B cell (primary cell): ENCODE data around the gene CHTF18. TPM values are rescaled to one million over a fixed set of nuclear protein-coding genes. Genes with fewer than 3 reads are reported as not detected.

Experiments used
- ATAC-seq: fragments of 200-7000 bp; cut with Tn5 transposase; one replicate; pipeline ENCODE4 v1.10.0; 2021; ENCODE audit warnings: low read depth, mild to moderate bottlenecking, moderate number of reproducible peaks, moderate library complexity
- CTCF ChIA-PET: fragments of 350-600 bp; sonication (Branson Sonifier 250); formaldehyde crosslinking; loops from one replicate; lab custom pipeline; 2021; ENCODE audit warnings: antibody characterized with exemption, inconsistent platforms; lab: Charles Lee
- POLR2A ChIA-PET: fragments of 350-600 bp; sonication (Branson Sonifier 250); formaldehyde crosslinking; loops from one replicate; lab custom pipeline; 2021; ENCODE audit warnings: antibody characterized with exemption; lab: Charles Lee
- DNase-seq: peaks from one replicate; pipeline ENCODE4 v3.0.0; 2013
- H2AFZ ChIP-seq: 2 replicates; pipeline ENCODE4 v1.6.1; 2012; ENCODE audit warnings: mild to moderate bottlenecking, low read depth, low read length; ENCODE audit not compliant: insufficient read depth, poor library complexity, severe bottlenecking
- H3K27ac ChIP-seq, 2 donors: 1 replicate in 1 of 2; 2 replicates in 1 of 2; pipeline ENCODE4 v1.5.1; 2012 to 2013; ENCODE audit warnings: low read length in 2 of 2, mild to moderate bottlenecking in 2 of 2, moderate library complexity in 1 of 2
- H3K27me3 ChIP-seq, 4 experiments: fragments of 200-600 bp in 1 of 4; sonication (generic) in 1 of 4; replicated peaks in 1 of 4; 1 replicate in 2 of 4; 2 replicates in 2 of 4; pipeline versions ENCODE4 v1.6.1 to v1.7.0; 2013 to 2016; ENCODE audit warnings: low read length in 3 of 4, mild to moderate bottlenecking in 2 of 4, mixed read lengths in 1 of 4, moderate library complexity in 1 of 4; ENCODE audit not compliant: insufficient read depth in 4 of 4, control insufficient read depth in 3 of 4; ENCODE audit errors: control extremely low read depth in 1 of 4
- H3K36me3 ChIP-seq, 2 experiments: replicated peaks in 1 of 2; 1 replicate in 1 of 2; 2 replicates in 1 of 2; pipeline versions ENCODE4 v1.6.1 to v1.7.1; 2013; ENCODE audit warnings: low read length in 1 of 2; ENCODE audit not compliant: insufficient read depth in 2 of 2, control insufficient read depth in 1 of 2; ENCODE audit errors: control extremely low read depth in 1 of 2, extremely low read depth in 1 of 2
- H3K4me1 ChIP-seq, 2 donors: fragments of 200-600 bp in 1 of 2; sonication (generic) in 1 of 2; 1 replicate in 1 of 2; 2 replicates in 1 of 2; pipeline versions ENCODE4 v1.5.1 to v1.6.1; 2013 to 2017; ENCODE audit warnings: low read length in 2 of 2; ENCODE audit not compliant: control insufficient read depth in 2 of 2, insufficient read depth in 2 of 2
- H3K4me2 ChIP-seq: replicated peaks from 2 replicates; pipeline ENCODE3; 2012; ENCODE audit warnings: mild to moderate bottlenecking, low read depth, low read length; ENCODE audit not compliant: poor library complexity, severe bottlenecking
- H3K4me3 ChIP-seq, 5 experiments: fragments of 200-600 bp in 1 of 5; sonication (generic) in 1 of 5; 1 replicate in 3 of 5; 2 replicates in 2 of 5; pipeline versions ENCODE4 v1.5.1 to v1.7.0; 2011 to 2016; ENCODE audit warnings: low read length in 4 of 5, mild to moderate bottlenecking in 4 of 5, low read depth in 2 of 5, control low read depth in 1 of 5, moderate library complexity in 1 of 5; ENCODE audit not compliant: insufficient read depth in 1 of 5; ENCODE audit errors: control extremely low read depth in 1 of 5, extremely low read depth in 1 of 5
- H3K79me2 ChIP-seq: fragments of 200-600 bp; sonication (generic); one replicate; pipeline ENCODE4 v1.6.0; 2016; ENCODE audit warnings: low read length; ENCODE audit not compliant: control insufficient read depth, insufficient read depth
- H3K9ac ChIP-seq: fragments of 200-600 bp; sonication (generic); 2 replicates; pipeline ENCODE4 v1.6.1; 2017; ENCODE audit warnings: mild to moderate bottlenecking, low read length, moderate library complexity
- H3K9me3 ChIP-seq, 3 donors: one replicate each; pipeline versions ENCODE4 v1.6.1 to v1.7.1; 2013; ENCODE audit warnings: low read length in 2 of 3; ENCODE audit not compliant: control insufficient read depth in 2 of 3, insufficient read depth in 1 of 3; ENCODE audit errors: control extremely low read depth in 1 of 3
- H4K20me1 ChIP-seq: 2 replicates; pipeline ENCODE4 v1.6.0; 2012; ENCODE audit warnings: mild to moderate bottlenecking, low read length; ENCODE audit not compliant: insufficient read depth, control insufficient read depth, poor library complexity, severe bottlenecking
- H3K27ac Mint-ChIP-seq: one replicate; pipeline ENCODE4 v1.8.0; 2021; ENCODE audit warnings: mixed read lengths
- H3K27me3 Mint-ChIP-seq: one replicate; pipeline ENCODE4 v1.8.0; 2021; ENCODE audit warnings: mixed read lengths
- H3K4me1 Mint-ChIP-seq: one replicate; pipeline ENCODE4 v1.8.0; 2021; ENCODE audit warnings: mixed read lengths
- H3K4me3 Mint-ChIP-seq: one replicate; pipeline ENCODE4 v1.8.0; 2021; ENCODE audit warnings: mixed read lengths
- H3K9me3 Mint-ChIP-seq: one replicate; pipeline ENCODE4 v1.8.0; 2022; ENCODE audit warnings: mixed read lengths; ENCODE audit not compliant: insufficient read depth
- EZH2 ChIP-seq: IDR thresholded peaks from 2 replicates; pipeline ENCODE4 v1.6.1; 2012; ENCODE audit warnings: borderline replicate concordance, low read depth, mild to moderate bottlenecking, moderate library complexity, low read length; ENCODE audit not compliant: insufficient read depth, poor library complexity, severe bottlenecking
- WGBS: methylation state at CpG from one replicate; pipeline ENCODE4 v1.1.5; 2013; ENCODE audit warnings: missing lambda C conversion rate; ENCODE audit not compliant: insufficient coverage; 5-methylcytosine and 5-hydroxymethylcytosine counted together
- intact Hi-C: fragments of 100-400 bp; cut with micrococcal nuclease; formaldehyde crosslinking; loops from one replicate; pipeline ENCODE4 v1.10.0; 2022
- polyA plus RNA-seq: library from polyadenylated mRNA; depleted of rRNA; stranded (reverse); fragments of >200 nt; gene quantifications from 2 replicates; pipeline ENCODE4 v1.2.3, GENCODE V29; 2012
- total RNA-seq, 2 donors: library from RNA; stranded (reverse); fragments of 120-200 nt in 1 of 2; gene quantifications; 1 replicate in 1 of 2; 2 replicates in 1 of 2; pipeline versions ENCODE4 v1.2.3 to v1.2.4, GENCODE V29; 2013 to 2022
- TF ChIP-seq, protein P1 (sequence below): fragments of 200-600 bp; IDR thresholded peaks from one replicate; pipeline ENCODE4 v1.8.0; 2022; ENCODE audit warnings: antibody characterized with exemption, mild to moderate bottlenecking

The CHTF18 gene
- total and polyA plus RNA-seq, 2 donors (not counting 1 experiment from before 2014, with no cell fraction given): 72.3 to 76.1 TPM

DNA sequence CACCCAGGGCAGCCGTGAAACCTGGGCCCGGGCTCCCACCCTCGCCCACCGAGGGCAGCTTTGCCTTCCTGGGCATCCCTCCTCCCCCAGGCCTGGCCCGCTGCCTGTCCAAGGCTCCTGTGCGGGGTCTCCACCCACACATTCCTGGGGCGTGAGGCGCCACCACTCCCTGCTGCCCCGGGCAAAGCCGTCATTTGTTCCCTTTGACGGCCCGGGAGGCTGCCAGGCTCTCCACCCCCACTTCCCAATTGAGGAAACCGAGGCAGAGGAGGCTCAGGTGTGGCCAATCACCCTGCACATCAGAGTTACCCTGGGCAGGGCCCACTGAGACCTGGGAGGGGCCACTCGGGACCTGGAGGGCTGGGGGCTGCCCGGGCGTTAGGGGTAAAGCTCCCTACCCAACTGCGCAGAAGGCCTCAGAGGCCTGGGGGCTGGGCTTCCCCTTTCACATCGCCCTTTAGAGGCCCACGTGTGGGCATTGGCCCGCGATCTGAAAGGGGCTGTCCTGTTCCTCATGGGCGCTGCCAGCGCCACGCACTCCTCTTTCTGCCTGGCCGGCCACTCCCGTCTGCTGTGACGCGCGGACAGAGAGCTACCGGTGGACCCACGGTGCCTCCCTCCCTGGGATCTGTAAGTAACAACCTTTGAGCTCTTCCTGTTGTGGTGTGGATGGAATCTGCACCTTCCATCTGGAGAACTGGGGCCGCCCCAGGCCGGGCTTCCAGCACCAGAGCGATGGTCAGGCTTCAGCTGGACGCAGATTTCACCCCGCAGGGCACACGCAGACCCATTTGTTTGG, 27.7 kb upstream of the CHTF18 start, which contains the start of gene MSLN:
Gene MSLN, plus strand, starts transcription at position 190 of the 799 bp plus-strand sequence. CDS start 1,947 bp downstream, outside the sequence.
- Mint-ChIP-seq H3K4me3 (no peak within 1 kb of the TSS), H3K27ac (no peak within 1 kb of the TSS), H3K9me3 (peaks cover 3% of the 10 kb centered on the region), H3K27me3 (peaks cover 14% of the 10 kb centered on the region), H3K4me1 (no peaks in the 10 kb centered on the region)
- H3K9ac ChIP-seq: no peak within 1 kb of the TSS
- H3K36me3 ChIP-seq: no peaks in the 10 kb centered on the region
- 89% methylated on average over 37 of the region's 37 CpGs for WGBS
- no peaks in the 10 kb centered on the region for H3K4me1 ChIP-seq
- ATAC-seq: no peak
- H4K20me1 ChIP-seq: no peaks in the 10 kb centered on the region
- no peak within 1 kb of the TSS for H2AFZ ChIP-seq
- TF ChIP-seq, protein P1, sequence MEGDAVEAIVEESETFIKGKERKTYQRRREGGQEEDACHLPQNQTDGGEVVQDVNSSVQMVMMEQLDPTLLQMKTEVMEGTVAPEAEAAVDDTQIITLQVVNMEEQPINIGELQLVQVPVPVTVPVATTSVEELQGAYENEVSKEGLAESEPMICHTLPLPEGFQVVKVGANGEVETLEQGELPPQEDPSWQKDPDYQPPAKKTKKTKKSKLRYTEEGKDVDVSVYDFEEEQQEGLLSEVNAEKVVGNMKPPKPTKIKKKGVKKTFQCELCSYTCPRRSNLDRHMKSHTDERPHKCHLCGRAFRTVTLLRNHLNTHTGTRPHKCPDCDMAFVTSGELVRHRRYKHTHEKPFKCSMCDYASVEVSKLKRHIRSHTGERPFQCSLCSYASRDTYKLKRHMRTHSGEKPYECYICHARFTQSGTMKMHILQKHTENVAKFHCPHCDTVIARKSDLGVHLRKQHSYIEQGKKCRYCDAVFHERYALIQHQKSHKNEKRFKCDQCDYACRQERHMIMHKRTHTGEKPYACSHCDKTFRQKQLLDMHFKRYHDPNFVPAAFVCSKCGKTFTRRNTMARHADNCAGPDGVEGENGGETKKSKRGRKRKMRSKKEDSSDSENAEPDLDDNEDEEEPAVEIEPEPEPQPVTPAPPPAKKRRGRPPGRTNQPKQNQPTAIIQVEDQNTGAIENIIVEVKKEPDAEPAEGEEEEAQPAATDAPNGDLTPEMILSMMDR: no peak
- no peak for TF ChIP-seq EZH2
- intact Hi-C loops: no loop called here
- peaks cover 0 to 4% (median 0%) of the 10 kb centered on the region in 3 donors for H3K9me3 ChIP-seq
- CTCF ChIA-PET: no interaction called here
- no peak within 1 kb of the TSS for H3K4me2 ChIP-seq
- H3K27me3 ChIP-seq: peaks cover 0 to 2% (median 0%) of the 10 kb centered on the region in 4 experiments
- H3K4me3 ChIP-seq: no peak within 1 kb of the TSS
- no peak within 1 kb of the TSS for H3K27ac ChIP-seq
- POLR2A ChIA-PET: no interaction called here
- DNase-seq: no peak
- no peaks in the 10 kb centered on the region for H3K79me2 ChIP-seq
